DMS53 (cell line): Measurements from ENCODE around the gene PAX7.

ENCODE experiments used
- DNase-seq: peaks from one replicate; lab custom pipeline; 2025; lab: John Stamatoyannopoulos, UW

PAX7 gene

DNA sequence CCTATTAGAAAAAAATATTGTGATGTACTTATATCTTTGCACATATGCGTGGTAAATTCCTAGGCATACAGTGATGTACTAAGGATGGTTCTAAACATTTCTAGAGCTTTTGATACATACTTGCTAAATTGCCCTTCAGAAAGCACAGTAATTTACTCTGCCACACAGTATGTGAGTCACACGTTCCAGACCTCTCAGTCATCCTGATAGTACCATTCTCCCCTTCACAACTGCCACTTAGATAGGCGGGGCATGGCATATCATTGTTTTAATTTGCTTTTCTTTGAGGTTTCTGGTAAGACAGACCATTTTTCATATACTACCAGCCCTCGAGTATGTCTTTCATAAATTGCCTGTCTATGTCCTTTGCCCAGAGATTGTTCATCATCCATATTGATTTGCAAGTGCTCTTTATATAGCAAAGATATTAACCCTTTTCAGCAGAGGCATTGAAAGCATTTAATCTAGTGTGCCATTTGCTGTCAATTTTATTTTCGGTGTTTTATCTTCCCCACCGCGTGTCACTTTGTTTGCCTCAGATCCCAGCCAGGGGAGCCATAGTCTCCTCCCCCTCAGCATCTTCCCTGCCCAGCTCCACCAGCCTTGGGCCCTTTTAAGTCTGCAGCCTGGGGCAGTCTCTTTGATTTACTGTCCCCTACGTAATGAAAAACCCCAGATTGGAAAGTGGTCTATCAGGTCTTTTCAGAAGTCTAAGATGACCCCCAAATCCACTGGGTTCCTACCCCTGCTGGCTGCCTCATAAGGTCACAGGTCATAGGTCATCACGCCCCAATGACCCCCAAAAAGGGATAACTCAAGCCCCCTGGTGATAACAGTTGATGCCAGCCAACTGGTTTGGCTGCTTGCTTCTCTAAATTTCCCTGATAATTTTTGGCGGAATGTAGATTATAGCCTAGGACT, 11.8 kb upstream of the PAX7 start:
- DNase-seq, result no peak

- DNase-seq, result no peak
These were observed 11.2 kb upstream of the PAX7 start for GRCh38 chr1:18619467-18619835.

- DNase-seq, result no peak
These were observed 2.1 kb upstream of the PAX7 start for GRCh38 chr1:18628511-18628910.

GRCh38 chr1:18629659-18630510, 761 bp upstream of the PAX7 start:
- no peak for DNase-seq

DNA sequence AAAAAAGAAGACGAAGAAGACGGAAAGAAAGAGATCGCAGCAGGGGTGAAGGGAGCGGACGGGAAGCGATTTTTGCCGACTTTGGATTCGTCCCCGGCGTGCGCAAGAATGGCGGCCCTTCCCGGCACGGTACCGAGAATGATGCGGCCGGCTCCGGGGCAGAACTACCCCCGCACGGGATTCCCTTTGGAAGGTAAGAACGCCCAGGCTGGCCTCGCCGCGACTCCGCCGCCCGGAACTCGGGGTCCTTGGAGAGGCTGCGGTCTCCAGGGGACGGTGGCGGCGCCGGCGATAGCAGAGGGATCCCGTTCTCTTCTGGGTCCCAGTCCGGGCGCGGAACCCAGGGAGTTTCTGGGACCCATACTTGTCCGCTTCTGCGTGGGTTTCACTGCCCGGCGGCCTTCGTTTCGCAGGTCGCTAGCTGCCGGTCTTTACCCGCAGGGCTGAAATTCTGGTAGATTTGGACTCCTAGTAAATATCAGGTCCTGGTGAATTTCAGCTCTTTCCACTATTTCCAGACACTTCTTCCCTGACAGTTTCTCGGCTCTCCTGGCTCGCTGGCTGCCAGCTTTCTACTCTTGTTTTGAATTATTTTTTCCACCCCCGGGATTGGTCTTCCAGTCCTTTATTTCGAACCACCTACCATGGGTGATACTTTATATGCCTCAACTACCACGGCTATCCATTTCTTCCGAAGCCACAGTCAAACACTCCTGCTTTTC, 1.0 kb downstream of the PAX7 start:
- no peak for DNase-seq

DNA sequence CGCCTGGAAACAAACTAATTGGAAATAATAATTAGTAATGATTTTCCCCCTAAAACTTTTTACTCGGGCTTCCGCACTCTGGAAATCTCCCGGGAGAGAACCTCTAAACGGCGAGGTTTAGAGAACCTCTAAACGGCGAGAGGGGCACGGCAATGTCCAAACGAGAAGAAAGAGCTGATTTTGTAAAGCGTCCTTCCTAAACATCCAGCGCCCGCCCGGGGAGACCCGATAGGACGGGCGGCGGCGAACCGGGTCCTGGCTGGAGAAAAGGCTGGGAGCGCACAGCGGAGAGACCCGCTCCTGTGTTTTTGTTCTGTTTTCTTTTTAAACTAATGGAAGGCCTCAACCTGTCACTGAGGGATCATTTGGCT, 1.6 kb downstream of the PAX7 start:
- peak; percentile 41 for DNase-seq

GRCh38 chr1:18632783-18633421, 2.3 kb downstream of the PAX7 start:
- peak; percentile 90 for DNase-seq

GRCh38 chr1:18633422-18634155, 2.9 kb downstream of the PAX7 start:
- DNase-seq, result no peak

- no peak for DNase-seq
These were observed 3.6 kb downstream of the PAX7 start for GRCh38 chr1:18634276-18634675.

DNA sequence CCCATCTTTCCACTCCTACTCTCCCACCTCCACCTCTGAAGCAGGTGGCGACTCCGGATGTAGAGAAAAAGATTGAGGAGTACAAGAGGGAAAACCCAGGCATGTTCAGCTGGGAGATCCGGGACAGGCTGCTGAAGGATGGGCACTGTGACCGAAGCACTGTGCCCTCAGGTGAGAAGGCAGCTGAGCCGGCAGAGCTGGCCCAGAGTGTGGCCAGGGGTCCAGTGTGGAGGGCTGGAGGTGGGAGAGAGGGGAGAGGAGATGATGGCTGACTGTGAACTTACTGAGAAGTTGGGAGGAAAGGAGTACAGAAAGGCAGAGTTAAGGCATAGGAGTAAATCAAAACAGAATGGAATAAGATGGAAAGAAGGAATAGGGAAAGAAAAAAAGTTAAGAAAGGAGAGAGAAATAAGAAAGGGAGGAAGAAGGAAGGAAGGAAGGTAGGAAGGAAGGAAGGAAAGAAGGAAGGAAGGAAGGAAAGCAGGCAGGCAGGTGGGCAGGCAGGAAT, 4.5 kb downstream of the PAX7 start:
- no peak for DNase-seq

DNA sequence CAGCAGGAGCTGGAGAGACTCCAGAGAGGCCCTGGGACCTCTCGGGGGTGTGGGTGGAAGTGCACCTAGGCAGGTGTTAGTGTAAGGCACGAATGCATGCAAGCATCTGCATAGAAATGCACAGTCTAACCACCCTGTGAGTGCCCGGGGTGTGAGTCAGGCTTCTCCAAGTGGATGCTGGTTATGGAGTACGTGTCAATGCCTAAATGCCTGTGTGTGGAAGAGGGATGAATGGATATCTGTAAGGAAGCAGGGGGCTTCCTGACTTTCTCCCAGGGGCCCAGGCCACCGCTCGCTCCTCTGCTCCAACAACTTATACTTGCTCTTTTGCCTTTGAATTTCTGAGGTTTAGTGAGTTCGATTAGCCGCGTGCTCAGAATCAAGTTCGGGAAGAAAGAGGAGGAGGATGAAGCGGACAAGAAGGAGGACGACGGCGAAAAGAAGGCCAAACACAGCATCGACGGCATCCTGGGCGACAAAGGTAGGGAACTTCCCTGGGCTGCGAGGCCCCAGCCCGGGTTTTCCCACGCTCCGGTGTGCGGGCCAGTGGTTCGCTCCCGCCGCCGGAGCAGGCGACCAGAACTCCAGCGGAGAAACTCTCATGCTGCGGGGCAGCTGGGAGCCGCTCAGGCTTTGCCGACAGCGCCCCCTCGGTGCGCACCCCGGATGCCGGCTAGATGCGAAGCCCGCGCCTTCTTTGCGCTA, 5.4 kb downstream of the PAX7 start:
- peak; percentile 35 for DNase-seq

GRCh38 chr1:18636596-18637508, 6.2 kb downstream of the PAX7 start:
- no peak for DNase-seq

DNA sequence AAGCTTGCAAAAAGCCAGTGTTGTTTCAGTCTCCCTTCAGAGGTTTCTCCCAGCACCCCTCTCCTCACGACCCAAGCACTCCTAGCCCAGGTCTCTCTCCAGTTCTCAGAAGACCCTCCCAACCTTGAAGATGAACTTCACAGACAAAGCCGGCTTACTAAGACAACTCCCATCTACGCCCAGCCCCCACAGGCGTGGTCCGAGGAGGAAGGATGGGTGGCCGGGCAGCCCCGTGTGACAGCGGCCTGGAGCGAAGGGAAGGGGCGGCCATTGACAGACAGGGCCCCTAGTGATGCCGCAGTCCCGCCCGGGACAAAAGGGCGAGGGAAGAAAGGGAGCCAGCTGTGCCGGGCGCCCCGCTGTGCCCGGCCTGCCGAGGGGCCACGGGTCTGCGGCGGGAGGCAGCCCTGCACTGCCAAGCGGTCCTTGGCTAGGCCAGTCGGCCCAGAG, 6.9 kb downstream of the PAX7 start:
- DNase-seq, result no peak

DNA sequence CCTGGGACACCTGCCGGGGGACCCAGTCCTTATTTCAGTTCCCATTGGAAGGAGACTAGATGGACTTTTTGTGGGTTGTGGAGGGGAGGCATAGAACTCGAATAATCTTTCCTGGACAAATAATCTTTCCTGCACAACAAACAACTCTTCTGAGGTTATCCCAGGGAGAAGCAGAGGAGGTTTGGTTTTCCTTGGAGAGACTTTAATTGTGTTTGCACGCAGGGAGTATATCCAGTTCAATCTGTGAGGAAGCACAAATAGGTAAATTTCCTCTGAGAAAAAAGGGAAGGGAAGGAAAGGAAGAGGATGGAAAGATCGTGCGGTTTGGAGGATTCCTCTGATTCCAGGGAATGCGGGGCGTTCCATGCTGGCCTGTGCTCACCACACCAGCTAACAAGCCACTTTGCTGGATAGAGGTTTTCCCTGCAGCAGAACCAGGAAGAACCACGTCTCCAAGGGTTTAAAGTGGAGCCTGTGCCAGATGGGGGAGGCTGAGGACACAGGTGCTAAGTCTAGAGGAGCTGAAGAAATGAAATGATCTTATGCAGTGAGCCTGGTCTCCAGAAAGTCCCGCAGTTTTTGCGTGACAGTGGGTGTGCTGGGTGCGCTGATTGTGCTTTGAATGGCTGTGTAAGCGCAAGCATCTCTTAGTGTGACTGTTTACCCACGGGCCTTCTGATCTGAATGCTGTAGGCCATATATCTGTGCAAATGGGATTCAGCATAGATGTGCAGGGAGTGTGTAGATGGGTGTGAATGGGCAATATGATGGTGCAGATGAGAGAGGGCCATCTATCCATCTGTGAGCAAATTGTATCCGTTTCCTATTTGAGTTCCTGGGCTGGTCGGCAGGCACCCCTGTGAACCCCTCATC, 7.6 kb downstream of the PAX7 start:
- no peak for DNase-seq

GRCh38 chr1:18638835-18639364, 8.3 kb downstream of the PAX7 start:
- no peak for DNase-seq

GRCh38 chr1:18639368-18640055, 8.9 kb downstream of the PAX7 start:
- DNase-seq, result no peak

DNA sequence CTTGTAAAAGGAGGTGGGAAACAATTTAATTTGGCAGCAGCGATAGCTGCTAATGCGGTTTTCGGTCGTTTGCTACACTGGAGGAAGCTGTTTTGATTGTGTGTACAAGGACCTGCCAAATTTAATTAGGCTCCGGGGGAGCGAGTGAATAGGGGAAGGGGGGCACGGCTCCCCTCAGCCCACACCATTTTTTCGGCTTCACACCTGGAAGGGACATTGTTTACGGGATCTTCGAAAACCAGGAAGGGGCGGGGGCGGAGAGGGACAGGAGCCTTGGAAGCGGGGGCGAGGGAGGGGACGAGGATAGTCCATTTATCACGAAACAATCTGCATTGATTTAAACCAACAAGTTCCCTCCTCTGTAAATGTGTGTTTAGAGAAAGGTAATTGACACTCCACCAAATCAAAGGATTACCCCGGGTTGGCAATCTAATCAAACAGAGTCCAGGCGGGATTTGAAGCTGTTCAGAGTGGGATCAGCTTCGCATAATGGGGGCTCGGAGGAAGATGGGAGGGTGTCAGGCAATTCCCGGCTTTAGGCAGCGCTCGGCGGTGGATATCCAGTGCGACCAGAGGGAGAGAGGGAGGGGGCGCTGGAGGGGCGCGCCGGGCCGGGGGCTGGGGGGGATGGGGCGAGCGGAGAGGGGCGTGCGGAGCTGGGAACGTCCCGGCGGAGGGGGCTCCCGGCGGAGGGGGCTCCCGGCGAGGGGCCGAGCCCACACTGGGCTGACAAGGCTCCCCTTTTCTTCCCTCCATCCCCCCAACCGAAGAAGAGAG, 9.8 kb downstream of the PAX7 start:
- DNase-seq, result no peak
